ENCODE measurements around the gene EFHC2.

The EFHC2 gene

DNA sequence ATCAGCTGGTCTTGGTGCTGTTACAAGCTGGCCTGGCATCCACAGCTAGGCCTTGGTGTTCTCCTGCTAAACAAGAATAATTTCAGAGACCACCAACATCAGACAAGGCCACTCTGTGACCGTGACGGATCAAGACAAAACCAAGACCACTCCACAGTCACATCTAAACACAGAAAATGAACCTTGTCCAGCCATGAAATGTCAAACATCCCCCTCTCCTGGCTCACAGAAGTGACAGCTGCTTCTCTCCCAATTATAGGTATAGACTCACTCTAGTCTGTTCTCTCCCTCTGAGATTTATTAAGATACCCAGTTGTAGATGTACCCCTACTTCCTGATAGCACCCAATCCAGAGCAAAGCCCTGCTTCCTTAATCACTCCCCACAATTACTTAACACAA, 40.4 kb downstream of the EFHC2 start:
- no peak for TF ChIP-seq YY1 (IDR thresholded peaks at IDR 0.05; ENCODE audit: insufficient read depth, insufficient read length)
- no peak for TF ChIP-seq ZNF274 (IDR thresholded peaks at IDR 0.05; ENCODE audit: low read depth, low read length)
- no peak for TF ChIP-seq SUZ12 (IDR thresholded peaks at IDR 0.05; ENCODE audit: extremely low read depth, insufficient read depth, insufficient read length)
- Histone ChIP-seq H3K9ac (ENCODE audit: insufficient read length, low read depth) (no peak overlapping the region), H3K36me3 (ENCODE audit: insufficient read depth, insufficient read length, low read length) (no peaks in the 10 kb centered on the region), H3K27me3 (ENCODE audit: insufficient read depth, insufficient read length) (no peaks in the 10 kb centered on the region), H3K4me1 (ENCODE audit: insufficient read depth, insufficient read length) (no peaks in the 10 kb centered on the region), H3K4me3 (ENCODE audit: insufficient read length, low read depth) (no peak overlapping the region), H3K9me3 (ENCODE audit: insufficient read depth, low read length) (no peaks in the 10 kb centered on the region)
- DNase-seq (ENCODE audit: low read depth, low spot score) = no peak

DNA sequence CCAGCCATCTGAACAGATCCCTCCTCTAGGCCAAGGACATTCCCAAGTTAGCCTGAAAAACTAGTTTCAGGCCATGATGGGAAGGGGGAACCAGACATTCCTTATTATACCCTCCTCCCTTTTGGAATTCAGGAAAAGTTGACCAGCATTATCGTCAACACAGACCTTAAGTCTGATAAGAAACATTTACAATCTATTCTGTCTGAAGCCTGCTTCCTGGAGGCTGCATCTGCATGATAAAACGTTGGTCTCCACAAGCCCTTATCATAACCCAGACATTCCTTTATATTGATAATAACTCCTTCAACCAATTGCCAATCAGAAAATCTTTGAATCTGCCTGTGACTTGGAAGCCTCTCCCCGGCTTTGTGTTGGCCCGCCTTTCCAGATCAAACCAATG, 44.3 kb downstream of the EFHC2 start:
- no peak for DNase-seq (ENCODE audit: low read depth, low spot score)
- Histone ChIP-seq H3K4me1 (ENCODE audit: insufficient read depth, insufficient read length) (no peaks in the 10 kb centered on the region), H3K9me3 (ENCODE audit: insufficient read depth, low read length) (no peaks in the 10 kb centered on the region), H3K4me3 (ENCODE audit: insufficient read length, low read depth) (no peak overlapping the region), H3K27me3 (ENCODE audit: insufficient read depth, insufficient read length) (no peaks in the 10 kb centered on the region), H3K9ac (ENCODE audit: insufficient read length, low read depth) (no peak overlapping the region), H3K36me3 (ENCODE audit: insufficient read depth, insufficient read length, low read length) (no peaks in the 10 kb centered on the region)
- no peak for TF ChIP-seq YY1 (IDR thresholded peaks at IDR 0.05; ENCODE audit: insufficient read depth, insufficient read length)
- no peak for TF ChIP-seq SUZ12 (IDR thresholded peaks at IDR 0.05; ENCODE audit: extremely low read depth, insufficient read depth, insufficient read length)
- TF ChIP-seq ZNF274 (IDR thresholded peaks at IDR 0.05; ENCODE audit: low read depth, low read length) = no peak

DNA sequence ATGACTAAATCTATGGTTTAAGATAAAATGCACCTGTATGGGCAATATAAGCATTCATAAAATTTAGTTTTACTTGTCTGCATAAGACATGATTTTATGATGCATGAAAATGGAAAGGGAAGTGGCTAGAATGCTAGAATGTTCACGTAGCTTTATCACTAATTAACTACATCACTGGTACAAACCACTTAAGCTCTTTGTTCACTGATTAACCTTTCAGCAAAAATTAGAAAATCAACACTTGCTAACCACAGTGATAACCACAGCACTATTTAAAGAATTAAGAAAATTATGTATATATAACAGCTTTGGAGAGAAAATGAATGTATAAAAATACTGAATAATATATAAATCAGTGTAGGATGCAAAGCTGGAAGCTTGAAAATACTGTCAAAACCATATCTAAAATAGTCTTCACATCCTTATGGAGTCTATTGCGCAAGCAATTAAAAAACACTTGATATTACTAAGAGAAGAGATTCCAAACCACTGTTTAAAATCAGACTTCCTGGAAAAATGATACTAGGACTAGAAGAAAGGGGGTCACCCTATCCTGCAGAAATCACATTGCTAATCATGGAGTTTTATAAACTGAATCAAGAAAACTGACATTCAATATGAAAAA, 51.9 kb downstream of the EFHC2 start:
- Histone ChIP-seq H3K27me3 (ENCODE audit: insufficient read depth, insufficient read length) (no peaks in the 10 kb centered on the region), H3K36me3 (ENCODE audit: insufficient read depth, insufficient read length, low read length) (no peaks in the 10 kb centered on the region), H3K4me3 (ENCODE audit: insufficient read length, low read depth) (no peak overlapping the region), H3K9me3 (ENCODE audit: insufficient read depth, low read length) (no peaks in the 10 kb centered on the region), H3K9ac (ENCODE audit: insufficient read length, low read depth) (no peak overlapping the region), H3K4me1 (ENCODE audit: insufficient read depth, insufficient read length) (no peaks in the 10 kb centered on the region)
- DNase-seq (ENCODE audit: low read depth, low spot score) = no peak
- TF ChIP-seq SUZ12 (IDR thresholded peaks at IDR 0.05; ENCODE audit: extremely low read depth, insufficient read depth, insufficient read length) (no peak), ZNF274 (IDR thresholded peaks at IDR 0.05; ENCODE audit: low read depth, low read length) (no peak)

DNA sequence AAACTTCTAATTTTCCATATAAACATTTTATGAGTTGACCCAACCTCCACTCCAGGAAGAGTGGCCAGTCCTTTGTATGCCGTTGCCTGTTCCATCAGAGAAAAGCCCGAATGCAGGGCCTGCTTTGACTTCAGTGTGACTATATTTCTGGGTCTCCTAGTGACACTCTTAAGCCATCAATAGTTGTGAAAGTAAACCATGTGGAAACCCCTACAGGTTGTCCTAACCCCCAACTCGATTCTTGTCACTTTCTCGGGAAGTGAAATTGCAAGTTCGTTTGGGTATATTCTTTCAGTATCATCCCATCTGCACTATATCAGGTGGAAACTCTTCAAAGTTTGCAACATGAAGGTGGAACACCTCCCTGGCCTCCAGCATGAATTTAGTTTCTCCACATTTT, 52.8 kb downstream of the EFHC2 start:
- H3K4me1 ChIP-seq (ENCODE audit: insufficient read depth, insufficient read length) = no peaks in the 10 kb centered on the region
- no peaks in the 10 kb centered on the region for H3K9me3 ChIP-seq (ENCODE audit: insufficient read depth, low read length)
- no peak overlapping the region for H3K4me3 ChIP-seq (ENCODE audit: insufficient read length, low read depth)
- DNase-seq (ENCODE audit: low read depth, low spot score) = no peak
- no peak overlapping the region for H3K9ac ChIP-seq (ENCODE audit: insufficient read length, low read depth)
- TF ChIP-seq ZNF274 (IDR thresholded peaks at IDR 0.05; ENCODE audit: low read depth, low read length) = no peak
- no peak for TF ChIP-seq SUZ12 (IDR thresholded peaks at IDR 0.05; ENCODE audit: extremely low read depth, insufficient read depth, insufficient read length)
- TF ChIP-seq YY1 (IDR thresholded peaks at IDR 0.05; ENCODE audit: insufficient read depth, insufficient read length) = no peak
- no peaks in the 10 kb centered on the region for H3K36me3 ChIP-seq (ENCODE audit: insufficient read depth, insufficient read length, low read length)
- no peaks in the 10 kb centered on the region for H3K27me3 ChIP-seq (ENCODE audit: insufficient read depth, insufficient read length)

DNA sequence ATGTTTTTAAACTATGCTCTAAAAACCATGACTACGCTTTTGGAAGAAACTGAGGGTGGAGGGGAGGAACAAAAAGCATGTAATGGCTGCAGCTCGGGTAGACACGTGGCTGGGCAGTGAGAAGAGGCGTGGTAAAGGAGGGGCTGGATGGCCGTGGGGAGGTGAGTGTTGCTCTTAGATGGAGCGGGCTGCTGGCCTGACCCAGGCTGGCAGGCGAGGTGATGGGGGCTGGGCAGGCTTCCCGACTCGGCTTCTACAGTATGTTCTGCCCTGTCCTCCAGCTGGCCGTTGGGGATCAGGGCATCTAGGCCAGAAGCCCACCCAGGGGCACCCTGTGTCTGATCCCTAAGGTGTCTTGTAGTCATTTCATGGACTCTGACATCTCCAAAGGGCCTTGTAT, 60.7 kb downstream of the EFHC2 start:
- Histone ChIP-seq H3K4me3 (ENCODE audit: insufficient read length, low read depth) (no peak overlapping the region), H3K36me3 (ENCODE audit: insufficient read depth, insufficient read length, low read length) (no peaks in the 10 kb centered on the region), H3K9me3 (ENCODE audit: insufficient read depth, low read length) (no peaks in the 10 kb centered on the region), H3K9ac (ENCODE audit: insufficient read length, low read depth) (no peak overlapping the region), H3K4me1 (ENCODE audit: insufficient read depth, insufficient read length) (no peaks in the 10 kb centered on the region), H3K27me3 (ENCODE audit: insufficient read depth, insufficient read length) (no peaks in the 10 kb centered on the region)
- DNase-seq (ENCODE audit: low read depth, low spot score) = no peak
- TF ChIP-seq YY1 (IDR thresholded peaks at IDR 0.05; ENCODE audit: insufficient read depth, insufficient read length) (no peak), ZNF274 (IDR thresholded peaks at IDR 0.05; ENCODE audit: low read depth, low read length) (no peak), SUZ12 (IDR thresholded peaks at IDR 0.05; ENCODE audit: extremely low read depth, insufficient read depth, insufficient read length) (no peak)

DNA sequence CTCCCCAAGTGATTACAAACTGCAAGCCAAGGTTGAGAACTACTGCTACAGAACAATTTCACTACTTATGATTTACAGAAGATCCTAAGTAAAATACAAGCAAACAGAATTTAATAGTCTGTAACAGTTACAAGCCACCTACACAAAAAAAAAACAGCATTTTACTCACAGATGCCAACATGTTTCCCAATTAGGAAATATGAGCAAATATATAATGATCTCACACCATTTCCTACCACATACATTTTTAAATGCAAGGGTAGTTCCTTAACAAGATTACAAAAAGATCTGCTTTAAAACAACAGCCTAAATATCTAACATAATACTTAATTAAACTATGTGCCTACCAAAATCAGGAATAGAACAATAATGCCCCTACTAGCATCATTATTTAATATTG, 63.4 kb downstream of the EFHC2 start:
- Histone ChIP-seq H3K4me1 (ENCODE audit: insufficient read depth, insufficient read length) (no peaks in the 10 kb centered on the region), H3K9ac (ENCODE audit: insufficient read length, low read depth) (no peak overlapping the region), H3K36me3 (ENCODE audit: insufficient read depth, insufficient read length, low read length) (no peaks in the 10 kb centered on the region), H3K9me3 (ENCODE audit: insufficient read depth, low read length) (no peaks in the 10 kb centered on the region), H3K27me3 (ENCODE audit: insufficient read depth, insufficient read length) (no peaks in the 10 kb centered on the region), H3K4me3 (ENCODE audit: insufficient read length, low read depth) (no peak overlapping the region)
- TF ChIP-seq SUZ12 (IDR thresholded peaks at IDR 0.05; ENCODE audit: extremely low read depth, insufficient read depth, insufficient read length) (no peak), YY1 (IDR thresholded peaks at IDR 0.05; ENCODE audit: insufficient read depth, insufficient read length) (no peak)
- DNase-seq (ENCODE audit: low read depth, low spot score) = no peak

DNA sequence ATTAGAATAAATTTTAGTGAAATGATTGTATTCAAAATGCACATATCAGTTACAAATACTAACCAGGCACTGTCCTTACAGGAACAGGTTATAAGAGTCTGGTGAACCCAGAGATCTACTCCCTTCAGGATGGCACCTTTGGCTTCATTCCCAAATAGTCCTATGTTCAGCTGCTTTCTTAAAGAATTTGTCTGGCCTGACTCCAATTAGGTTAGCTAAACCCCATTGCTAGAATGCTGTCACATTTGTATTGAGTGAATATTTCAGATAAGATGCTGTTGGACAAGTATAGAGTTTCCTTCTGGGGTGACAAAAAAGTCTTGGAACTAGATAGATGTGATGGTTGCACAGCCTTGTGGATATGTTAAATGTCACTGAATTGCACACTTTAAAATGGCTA, 69.4 kb downstream of the EFHC2 start:
- Histone ChIP-seq H3K9me3 (ENCODE audit: insufficient read depth, low read length) (no peaks in the 10 kb centered on the region), H3K4me3 (ENCODE audit: insufficient read length, low read depth) (no peak overlapping the region), H3K4me1 (ENCODE audit: insufficient read depth, insufficient read length) (no peaks in the 10 kb centered on the region), H3K27me3 (ENCODE audit: insufficient read depth, insufficient read length) (no peaks in the 10 kb centered on the region), H3K36me3 (ENCODE audit: insufficient read depth, insufficient read length, low read length) (no peaks in the 10 kb centered on the region), H3K9ac (ENCODE audit: insufficient read length, low read depth) (no peak overlapping the region)
- no peak for DNase-seq (ENCODE audit: low read depth, low spot score)
- no peak for TF ChIP-seq YY1 (IDR thresholded peaks at IDR 0.05; ENCODE audit: insufficient read depth, insufficient read length)
- TF ChIP-seq ZNF274 (IDR thresholded peaks at IDR 0.05; ENCODE audit: low read depth, low read length) = no peak
- TF ChIP-seq SUZ12 (IDR thresholded peaks at IDR 0.05; ENCODE audit: extremely low read depth, insufficient read depth, insufficient read length) = no peak
